8988T (cell line): ENCODE data around the gene FSTL5.

Source experiments
- DNase-seq: peaks from one replicate; pipeline ENCODE4 v3.0.0; 2011

FSTL5 gene

GRCh38 chr4:161428180-161428965 is 735.4 kb downstream of the FSTL5 start:
- DNase-seq = no peak

- DNase-seq = no peak
Observed at GRCh38 chr4:161419822-161420221, 744.0 kb downstream of the FSTL5 start.

GRCh38 chr4:161411901-161412300 is 751.9 kb downstream of the FSTL5 start:
- DNase-seq = no peak

GRCh38 chr4:161404346-161405110 is 759.3 kb downstream of the FSTL5 start:
- DNase-seq = no peak

- no peak for DNase-seq
Observed at GRCh38 chr4:161403781-161404180, 760.0 kb downstream of the FSTL5 start.

GRCh38 chr4:161393602-161394001 is 770.2 kb downstream of the FSTL5 start:
- no peak for DNase-seq

- no peak for DNase-seq
Observed at GRCh38 chr4:161382655-161383054, 781.1 kb downstream of the FSTL5 start.

- no peak for DNase-seq
Observed at GRCh38 chr4:161376275-161376674, 787.5 kb downstream of the FSTL5 start.

GRCh38 chr4:161364681-161365080 is 799.1 kb downstream of the FSTL5 start:
- DNase-seq = no peak

GRCh38 chr4:161360982-161361381 is 802.8 kb downstream of the FSTL5 start:
- DNase-seq = no peak

- no peak for DNase-seq
Observed at GRCh38 chr4:161359491-161359890, 804.3 kb downstream of the FSTL5 start.

- no peak for DNase-seq
Observed at GRCh38 chr4:161356351-161356750, 807.4 kb downstream of the FSTL5 start.

GRCh38 chr4:161350946-161351345 is 812.9 kb downstream of the FSTL5 start:
- no peak for DNase-seq

GRCh38 chr4:161345741-161346140 is 818.1 kb downstream of the FSTL5 start:
- DNase-seq = no peak

- DNase-seq = no peak
Observed at GRCh38 chr4:161343569-161343950, 820.2 kb downstream of the FSTL5 start.

- DNase-seq = no peak
Observed at GRCh38 chr4:161342881-161343568, 820.8 kb downstream of the FSTL5 start.

- no peak for DNase-seq
Observed at GRCh38 chr4:161336621-161337020, 827.2 kb downstream of the FSTL5 start.

GRCh38 chr4:161336016-161336530 is 827.7 kb downstream of the FSTL5 start:
- DNase-seq = no peak
